Thyroid gland (tissue), 4 donors: ENCODE data around the gene SMPD1.

ENCODE experiments used
- CTCF ChIP-seq, 6 experiments: fragments of 200-600 bp in 3 of 6; fragments of 450-650 bp in 3 of 6; sonication (generic) in 3 of 6; IDR thresholded peaks; one replicate each; pipeline ENCODE4 v1.5.1; 2016 to 2019; ENCODE audit warnings: antibody characterized with exemption in 6 of 6, mild to moderate bottlenecking in 2 of 6, inconsistent platforms in 1 of 6, moderate library complexity in 1 of 6
- POLR2A ChIP-seq, 2 donors: fragments of 450-650 bp; IDR thresholded peaks; one replicate each; pipeline ENCODE4 v1.6.1; 2017; ENCODE audit warnings: antibody characterized with exemption in 2 of 2, mild to moderate bottlenecking in 2 of 2, moderate library complexity in 1 of 2

- TF ChIP-seq CTCF (IDR thresholded peaks at IDR 0.05) (no peak), POLR2A (IDR thresholded peaks at IDR 0.05) (no peak)
These were observed 20.6 kb downstream of the SMPD1 start for GRCh38 chr11:6410695-6411430.
